ENCODE data around the gene PACRG. TPM values are rescaled to one million over a fixed set of nuclear protein-coding genes. Genes with fewer than 3 reads are reported as not detected.

PACRG gene
- total and polyA plus RNA-seq, 2 of the 13 experiments (the other 11 are each of a cell fraction or from before 2014, with no cell fraction given): 0.13 TPM; not detected in 1

DNA sequence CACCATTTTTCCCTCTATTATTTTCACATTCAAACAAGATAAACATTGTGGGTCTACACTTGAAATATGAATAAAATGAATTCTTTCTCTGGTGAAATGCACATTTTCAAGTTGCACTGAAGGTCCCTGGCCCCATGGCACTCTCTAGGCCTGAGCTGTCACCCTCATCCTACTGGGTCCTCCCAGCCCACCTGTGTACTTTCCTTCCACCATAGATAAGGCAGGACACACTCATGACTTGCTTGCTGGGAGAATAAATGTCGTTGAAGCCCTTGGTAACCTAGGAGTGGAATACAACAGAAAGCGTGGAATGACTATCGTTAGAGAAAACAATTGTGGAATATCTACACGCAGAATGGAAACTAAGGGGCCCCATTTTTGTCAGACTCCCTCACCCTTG, 585.8 kb downstream of the PACRG start (continued):
- TF ChIP-seq ZBTB8A (CRISPR knock-in tag; IDR thresholded peaks at IDR 0.05; ENCODE audit: borderline replicate concordance, low read depth) (no peak), PTBP1 (IDR thresholded peaks at IDR 0.05; ENCODE audit: low read depth, low read length, poor library complexity, severe bottlenecking) (no peak)
- TF ChIP-seq, protein P1, sequence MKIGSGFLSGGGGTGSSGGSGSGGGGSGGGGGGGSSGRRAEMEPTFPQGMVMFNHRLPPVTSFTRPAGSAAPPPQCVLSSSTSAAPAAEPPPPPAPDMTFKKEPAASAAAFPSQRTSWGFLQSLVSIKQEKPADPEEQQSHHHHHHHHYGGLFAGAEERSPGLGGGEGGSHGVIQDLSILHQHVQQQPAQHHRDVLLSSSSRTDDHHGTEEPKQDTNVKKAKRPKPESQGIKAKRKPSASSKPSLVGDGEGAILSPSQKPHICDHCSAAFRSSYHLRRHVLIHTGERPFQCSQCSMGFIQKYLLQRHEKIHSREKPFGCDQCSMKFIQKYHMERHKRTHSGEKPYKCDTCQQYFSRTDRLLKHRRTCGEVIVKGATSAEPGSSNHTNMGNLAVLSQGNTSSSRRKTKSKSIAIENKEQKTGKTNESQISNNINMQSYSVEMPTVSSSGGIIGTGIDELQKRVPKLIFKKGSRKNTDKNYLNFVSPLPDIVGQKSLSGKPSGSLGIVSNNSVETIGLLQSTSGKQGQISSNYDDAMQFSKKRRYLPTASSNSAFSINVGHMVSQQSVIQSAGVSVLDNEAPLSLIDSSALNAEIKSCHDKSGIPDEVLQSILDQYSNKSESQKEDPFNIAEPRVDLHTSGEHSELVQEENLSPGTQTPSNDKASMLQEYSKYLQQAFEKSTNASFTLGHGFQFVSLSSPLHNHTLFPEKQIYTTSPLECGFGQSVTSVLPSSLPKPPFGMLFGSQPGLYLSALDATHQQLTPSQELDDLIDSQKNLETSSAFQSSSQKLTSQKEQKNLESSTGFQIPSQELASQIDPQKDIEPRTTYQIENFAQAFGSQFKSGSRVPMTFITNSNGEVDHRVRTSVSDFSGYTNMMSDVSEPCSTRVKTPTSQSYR (CRISPR knock-in tag; IDR thresholded peaks at IDR 0.05; ENCODE audit: borderline replicate concordance): no peak

DNA sequence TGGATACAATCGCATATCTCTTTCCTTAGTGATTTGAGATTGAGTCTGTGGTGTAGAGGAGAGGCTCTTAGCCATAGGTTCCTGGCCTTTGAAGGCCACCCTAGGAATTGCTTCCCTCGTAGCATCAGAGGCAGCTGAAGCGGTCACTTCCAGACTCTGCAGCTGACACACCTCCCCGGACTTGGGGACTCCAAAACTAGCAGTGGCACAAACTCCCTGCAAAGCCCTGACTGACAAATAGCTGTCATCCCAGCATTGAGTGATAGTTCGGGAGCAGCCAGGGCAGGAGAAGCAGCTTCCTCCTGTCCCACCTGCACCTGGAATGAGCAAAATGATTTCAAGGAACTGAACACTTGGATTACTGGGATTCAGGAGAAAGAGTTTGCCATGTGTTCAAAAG, 586.2 kb downstream of the PACRG start:
- FAIRE-seq (no peak), ATAC-seq (no peak), DNase-seq (ENCODE audit: low spot score) (no peak)
- H3K27me3 ChIP-seq (ENCODE audit: control insufficient read depth in 1 of 2, insufficient read depth in 2 of 2, low read length in 2 of 2): peaks cover 0 to 19% of the 10 kb centered on the region in 2 experiments; a peak in 3 of 5 replicates
- H2AFZ ChIP-seq (ENCODE audit: low read length): no peak overlapping the region
- no peaks in the 10 kb centered on the region for H3K4me1 ChIP-seq (ENCODE audit: insufficient read depth, low read length)
- CTCF ChIA-PET (ENCODE audit: low intra/inter-chr PET ratio, low total read pairs): no interaction called here
- WGBS (ENCODE audit: low lambda C conversion rate): 39% methylated on average over 5 of the region's 5 CpGs
- no peaks in the 10 kb centered on the region for H4K20me1 ChIP-seq (ENCODE audit: insufficient read depth, low read length)
- no peak for TF ChIP-seq AKAP8 (CRISPR knock-in tag; IDR thresholded peaks at IDR 0.05)
- POLR2A ChIA-PET: no interaction called here
- H3K4me2 ChIP-seq (ENCODE audit: low read depth, low read length): no peak overlapping the region
- no TSS peak for BruUV-seq (replicated peaks)
- no peaks in the 10 kb centered on the region for H3K79me2 ChIP-seq (ENCODE audit: insufficient read depth, low read length)
- H3K9ac ChIP-seq (ENCODE audit: insufficient read depth, low read depth, low read length): no peak overlapping the region
- H3K9me3 ChIP-seq (ENCODE audit: low read length): no peaks in the 10 kb centered on the region
- intact Hi-C loops (cut with micrococcal nuclease; ENCODE audit: unreplicated experiment): no loop called here
- in situ Hi-C loops (cut with HindIII; ENCODE audit: extremely low pct_ligation_motif_present, low pct_unique_long_range_greater_than_20kb): no loop called here
- no peak overlapping the region for H3K27ac ChIP-seq (ENCODE audit: extremely low read length, insufficient read depth, low read length)
- H3K4me3 ChIP-seq (replicated peaks in 1 of 3; ENCODE audit: insufficient read depth in 1 of 3, low read depth in 2 of 3, low read length in 3 of 3): no peak overlapping the region
- H3K36me3 ChIP-seq (replicated peaks in 1 of 2; ENCODE audit: control insufficient read depth in 1 of 2, insufficient read depth in 2 of 2, low read length in 2 of 2): no peaks in the 10 kb centered on the region
